Measurements from ENCODE around the gene NAT9. TPM values are rescaled to one million over a fixed set of nuclear protein-coding genes. Genes with fewer than 3 reads are reported as not detected.
A peak's percentile ranks its signal among the peaks of the same experiment; 100 is the strongest.

NAT9 gene
- total RNA-seq, 4 donors from 2014 or later, result 23.1 to 85.0 (median 37.4) TPM

DNA sequence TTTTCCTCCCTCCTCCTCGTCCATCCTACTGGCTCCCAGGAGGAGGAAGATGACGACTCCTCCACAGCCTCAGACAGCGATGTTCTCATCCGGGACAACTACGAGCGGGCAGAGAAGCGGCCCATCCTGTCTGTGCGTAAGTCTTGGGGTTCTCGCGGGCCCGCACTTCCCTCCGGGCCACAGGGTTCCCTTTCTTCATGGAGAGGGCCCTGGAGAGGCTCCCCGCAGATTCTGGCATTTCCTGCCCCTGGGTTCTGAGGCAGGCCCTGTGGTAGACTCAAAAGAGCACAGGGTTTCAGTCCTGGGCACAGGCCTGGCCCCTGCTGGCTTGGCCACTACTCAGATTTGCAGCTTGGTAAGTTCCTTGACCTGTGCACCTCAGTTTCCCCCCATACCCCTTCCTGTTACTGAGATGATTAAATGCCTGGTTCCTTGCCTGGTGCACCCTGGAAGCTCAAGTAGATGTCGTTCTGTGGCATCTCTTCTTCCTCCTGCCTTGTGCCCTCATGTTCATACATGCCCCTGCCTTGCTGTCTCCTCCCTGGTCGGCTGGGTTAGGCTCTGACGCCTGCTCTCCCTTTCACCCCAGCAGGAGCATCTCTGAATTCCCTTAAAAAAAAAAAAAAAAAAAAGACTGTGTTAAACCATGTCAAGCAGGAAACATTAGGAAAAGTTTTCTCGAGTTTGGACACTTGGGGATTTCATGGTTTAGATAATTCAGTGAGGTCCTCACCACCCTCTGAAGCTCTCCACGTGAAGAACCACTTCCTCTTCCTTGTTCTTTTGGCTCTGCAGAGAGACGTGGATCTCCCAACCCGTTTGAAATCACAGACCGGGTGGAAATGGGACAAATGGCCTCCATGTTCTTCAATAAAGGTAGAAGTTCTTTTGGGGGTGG is 14.3 kb upstream of the NAT9 start:
- Histone ChIP-seq H3K4me1 (peaks cover 0 to 6% (median 0%) of the 10 kb centered on the region in 4 donors), H3K4me3 (no peak overlapping the region), H3K27me3 (no peaks in the 10 kb centered on the region), H3K27ac (peak overlapping the region in 1 of 4 donors; percentile 19), H3K9me3 (no peaks in the 10 kb centered on the region), H3K36me3 (peaks cover 0 to 27% (median 0%) of the 10 kb centered on the region in 3 donors)
- DNase-seq, result no peak
- no peak for TF ChIP-seq CTCF (IDR thresholded peaks at IDR 0.05)
- TF ChIP-seq POLR2A (IDR thresholded peaks at IDR 0.05), result no peak

DNA sequence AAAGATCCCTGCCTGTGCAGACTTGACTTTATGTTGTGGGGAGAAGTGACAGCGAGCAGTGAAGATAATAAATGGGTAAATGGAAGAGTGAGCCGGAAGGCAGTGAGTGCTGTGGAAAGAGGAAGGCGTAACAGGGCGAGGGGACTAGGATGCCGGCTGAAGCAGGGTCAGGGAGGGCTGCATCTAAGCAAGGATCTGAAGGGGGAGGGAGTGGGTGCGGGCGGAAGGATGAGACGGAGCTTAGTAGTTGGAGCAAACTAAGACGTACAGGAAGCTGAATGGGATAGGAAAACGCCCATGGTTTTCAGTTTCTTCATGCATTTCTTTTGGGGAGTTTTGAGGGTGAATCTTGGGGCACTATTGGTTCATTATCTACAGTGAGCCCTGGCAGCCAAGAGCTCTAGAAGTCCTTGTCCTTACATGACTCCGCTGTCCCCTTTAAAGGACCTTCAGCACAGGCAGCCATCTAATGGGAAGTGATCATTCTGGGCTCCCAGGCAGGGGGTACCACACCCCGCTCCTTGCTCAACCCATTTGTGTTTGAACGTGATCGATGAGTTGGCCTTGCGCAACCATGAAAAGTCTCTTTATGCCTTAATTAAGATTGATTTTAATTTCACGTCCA is 10.4 kb upstream of the NAT9 start:
- TF ChIP-seq CTCF (IDR thresholded peaks at IDR 0.05) (no peak), POLR2A (IDR thresholded peaks at IDR 0.05) (no peak)
- Histone ChIP-seq H3K27me3 (no peaks in the 10 kb centered on the region), H3K4me1 (peaks cover 0 to 12% (median 0%) of the 10 kb centered on the region in 4 donors), H3K9me3 (no peaks in the 10 kb centered on the region), H3K4me3 (no peak overlapping the region), H3K36me3 (peaks cover 0 to 6% (median 0%) of the 10 kb centered on the region in 3 donors), H3K27ac (no peak overlapping the region)
- no peak for DNase-seq

- peaks cover 0 to 7% (median 0%) of the 10 kb centered on the region in 4 donors for H3K4me1 ChIP-seq
- DNase-seq, result no peak
- no peaks in the 10 kb centered on the region for H3K27me3 ChIP-seq
- H3K27ac ChIP-seq, result no peak overlapping the region
- TF ChIP-seq POLR2A (IDR thresholded peaks at IDR 0.05), result no peak
- no peak for TF ChIP-seq CTCF (IDR thresholded peaks at IDR 0.05)
- H3K36me3 ChIP-seq, result peaks cover 0 to 6% (median 0%) of the 10 kb centered on the region in 3 donors
- no peak overlapping the region for H3K4me3 ChIP-seq
- H3K9me3 ChIP-seq, result no peaks in the 10 kb centered on the region
Measured at GRCh38 chr17:74785981-74786360, 9.8 kb upstream of the NAT9 start.

- no peak overlapping the region for H3K4me3 ChIP-seq
- H3K4me1 ChIP-seq, result peaks cover 0 to 9% (median 2%) of the 10 kb centered on the region in 4 donors
- peak overlapping the region in 1 of 4 donors; percentile 5 for H3K27ac ChIP-seq
- TF ChIP-seq POLR2A (IDR thresholded peaks at IDR 0.05) (no peak), CTCF (IDR thresholded peaks at IDR 0.05) (no peak)
- H3K27me3 ChIP-seq, result no peaks in the 10 kb centered on the region
- H3K36me3 ChIP-seq, result peaks cover 0 to 5% (median 0%) of the 10 kb centered on the region in 3 donors
- H3K9me3 ChIP-seq, result no peaks in the 10 kb centered on the region
- DNase-seq, result no peak
Measured at GRCh38 chr17:74785096-74785980, 9.2 kb upstream of the NAT9 start.

GRCh38 chr17:74784125-74784810 is 8.1 kb upstream of the NAT9 start:
- H3K27ac ChIP-seq, result peak overlapping the region in 1 of 4 donors; percentile 42
- H3K4me3 ChIP-seq, result no peak overlapping the region
- no peaks in the 10 kb centered on the region for H3K9me3 ChIP-seq
- no peaks in the 10 kb centered on the region for H3K27me3 ChIP-seq
- H3K4me1 ChIP-seq, result peaks cover 0 to 11% (median 5%) of the 10 kb centered on the region in 4 donors
- H3K36me3 ChIP-seq, result no peaks in the 10 kb centered on the region
- TF ChIP-seq CTCF (IDR thresholded peaks at IDR 0.05) (no peak), POLR2A (IDR thresholded peaks at IDR 0.05) (no peak)
- no peak for DNase-seq
